SK-N-DZ (cell line): ENCODE measurements around the gene FSHB.
"Not testable (repeated sequence)": the region's sequence is repeated elsewhere in the genome, so short reads cannot be mapped to it uniquely, and the experiment has no call there.

ENCODE experiments used
- DNase-seq: peaks from one replicate; pipeline ENCODE4 v3.0.0-alpha.2; 2015; ENCODE audit warnings: low spot score

FSHB gene

GRCh38 chr11:30261821-30262220, 31.0 kb downstream of the FSHB start:
- no peak for DNase-seq

DNA sequence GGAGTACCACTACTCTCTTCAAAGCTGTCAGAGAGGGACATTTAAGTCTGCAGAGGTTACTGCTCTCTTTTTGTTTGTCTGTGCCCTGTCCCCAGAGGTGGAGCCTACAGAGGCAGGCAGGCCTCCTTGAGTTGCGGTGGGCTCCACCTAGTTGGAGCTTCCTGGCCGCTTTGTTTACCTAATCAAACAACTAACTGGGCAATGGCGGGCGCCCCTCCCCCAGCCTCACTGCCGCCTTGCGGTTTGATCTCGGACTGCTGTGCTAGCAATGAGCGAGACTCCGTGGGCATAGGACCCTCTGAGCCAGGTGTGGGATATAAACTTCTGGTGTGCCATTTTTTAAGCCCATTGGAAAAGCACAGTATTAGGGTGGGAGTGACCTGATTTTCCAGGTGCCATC, 37.8 kb downstream of the FSHB start:
- not testable (repeated sequence) for DNase-seq

DNA sequence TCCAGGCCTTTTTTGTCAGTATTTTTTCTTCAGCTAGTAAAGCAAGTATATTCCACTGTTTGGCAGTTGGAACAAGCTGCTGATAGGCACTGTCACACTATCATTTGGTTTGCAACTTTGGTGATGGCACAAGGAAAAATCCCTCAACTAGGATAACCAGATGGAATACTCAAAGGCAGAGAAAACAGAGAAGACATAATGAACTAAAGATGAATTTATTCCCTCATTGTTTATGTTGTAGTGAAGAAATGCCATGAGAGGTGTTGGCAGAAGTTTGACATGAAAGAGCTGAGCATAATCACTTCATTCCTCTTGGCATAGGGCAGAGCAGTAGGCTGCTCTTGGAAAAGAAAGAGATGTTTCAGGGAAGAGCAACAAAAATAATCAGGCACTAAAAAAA, 39.9 kb downstream of the FSHB start:
- DNase-seq, result no peak

DNA sequence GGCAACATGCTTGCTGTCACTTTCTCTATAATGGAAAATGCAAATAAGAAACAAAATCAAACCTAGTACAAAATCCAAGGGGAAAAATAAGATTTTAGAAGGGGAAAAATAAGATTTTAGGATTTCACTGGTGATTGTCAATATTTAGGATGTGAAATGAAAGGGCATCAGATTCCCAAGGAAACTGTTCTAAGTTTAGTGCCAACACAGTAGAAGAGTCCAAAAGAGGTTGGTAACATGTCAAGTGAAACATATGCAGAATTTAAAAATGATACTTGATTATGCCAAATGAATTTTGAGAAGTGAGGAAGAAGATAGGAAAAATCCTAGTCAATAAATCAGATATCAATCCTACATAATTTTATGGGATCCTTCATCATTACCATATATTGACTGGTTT, 46.4 kb downstream of the FSHB start:
- DNase-seq, result no peak

- DNase-seq, result no peak
Measured at GRCh38 chr11:30279796-30280195, 49.0 kb downstream of the FSHB start.

GRCh38 chr11:30281476-30282288, 50.9 kb downstream of the FSHB start:
- DNase-seq, result peak; percentile 14

DNA sequence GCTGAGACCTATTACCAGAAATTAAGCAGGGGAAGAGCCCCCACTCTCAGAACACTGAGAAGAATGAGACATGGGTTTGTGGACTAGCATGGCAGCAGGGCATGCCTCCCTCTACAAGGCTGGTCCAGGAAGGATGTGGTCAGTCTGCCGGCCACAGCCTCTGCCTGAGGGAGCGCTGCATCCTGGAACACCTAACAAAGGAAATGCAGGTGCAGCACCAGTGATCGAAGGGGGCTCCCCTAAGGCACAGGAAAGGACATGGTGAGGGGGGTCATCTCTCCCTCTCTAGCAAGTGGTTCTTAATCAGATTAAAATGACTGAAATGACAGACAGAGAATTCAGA, 51.4 kb downstream of the FSHB start:
- DNase-seq, result no peak
